T-helper 9 cell (primary cell): ENCODE measurements around the gene HEPHL1.
"Not testable (repeated sequence)": the region's sequence is repeated elsewhere in the genome, so short reads cannot be mapped to it uniquely, and the experiment has no call there.

Experiments used
- DNase-seq: peaks from one replicate; pipeline ENCODE4 v3.0.0-alpha.2; 2020

HEPHL1 gene

GRCh38 chr11:94151903-94152677, 130.9 kb downstream of the HEPHL1 start:
- DNase-seq: no peak

DNA sequence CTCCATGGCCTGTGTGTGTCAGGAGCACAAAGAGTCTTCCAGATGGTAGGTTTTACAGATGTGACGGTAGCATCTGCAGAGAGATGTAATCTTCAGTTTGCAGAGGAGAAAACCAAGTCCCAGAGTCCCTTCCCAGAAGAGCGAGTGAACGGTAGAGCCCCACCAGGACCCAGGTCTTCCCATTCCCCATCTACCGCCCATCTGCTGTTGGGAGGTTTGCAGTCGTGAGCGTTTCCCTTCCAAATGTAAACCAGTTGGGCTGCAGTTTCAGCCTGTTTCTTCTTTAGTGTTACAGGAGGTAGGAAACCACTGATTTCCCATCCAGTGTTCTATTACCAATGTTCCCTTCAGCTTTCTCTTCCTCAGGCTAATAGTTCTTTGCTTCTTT, 131.5 kb downstream of the HEPHL1 start:
- no peak for DNase-seq

- no peak for DNase-seq
Observed at GRCh38 chr11:94153320-94153719, 132.2 kb downstream of the HEPHL1 start.

DNA sequence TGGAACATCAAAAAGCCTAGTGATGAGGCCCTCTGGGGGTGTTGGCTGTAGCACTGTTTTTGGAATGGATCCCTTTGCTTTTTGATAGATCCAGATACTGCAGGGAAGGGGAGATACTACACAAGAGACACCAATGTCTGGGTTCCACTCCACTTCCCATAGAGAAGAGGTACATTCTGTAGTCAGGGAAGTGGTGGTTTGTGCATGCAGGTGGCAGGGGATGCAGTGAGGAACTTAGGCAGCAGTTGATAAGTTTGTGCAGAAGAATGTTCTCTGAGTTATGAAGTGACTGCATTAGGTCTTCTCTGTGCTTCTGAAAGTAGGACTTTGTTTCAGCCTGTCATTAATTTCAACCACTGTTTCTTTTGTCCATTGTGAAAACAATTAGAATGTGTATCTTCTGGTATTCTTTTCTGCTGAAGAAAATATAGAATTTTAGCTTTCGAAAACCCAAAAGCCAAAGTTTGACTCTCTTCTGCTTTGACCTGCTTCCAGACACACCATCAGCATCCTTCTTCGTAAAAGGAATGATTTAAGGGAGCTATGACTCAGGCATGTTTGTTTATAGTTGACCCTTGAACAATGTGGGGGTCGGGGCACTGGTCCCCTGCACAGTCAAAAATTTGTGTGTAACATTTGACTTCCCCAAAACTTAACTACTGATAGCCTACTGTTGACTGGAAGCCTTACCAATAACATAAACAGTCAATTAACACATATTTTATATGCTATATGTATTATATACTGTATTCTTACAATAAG, 133.1 kb downstream of the HEPHL1 start:
- no peak for DNase-seq

DNA sequence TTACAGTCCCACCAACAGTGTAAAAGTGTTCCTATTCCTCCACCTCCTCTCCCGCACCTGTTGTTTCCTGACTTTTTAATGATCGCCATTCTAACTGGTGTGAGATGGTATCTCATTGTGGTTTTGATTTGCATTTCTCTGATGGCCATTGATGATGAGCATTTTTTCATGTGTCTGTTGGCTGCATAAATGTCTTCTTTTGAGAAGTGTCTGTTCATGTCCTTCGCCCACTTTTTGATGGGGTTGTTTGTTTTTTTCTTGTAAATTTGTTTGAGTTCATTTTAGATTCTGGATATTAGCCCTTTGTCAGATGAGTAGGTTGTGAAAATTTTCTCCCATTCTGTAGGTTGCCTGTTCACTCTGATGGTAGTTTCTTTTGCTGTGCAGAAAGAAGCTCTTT, 136.2 kb downstream of the HEPHL1 start:
- not testable (repeated sequence) for DNase-seq
